ENCODE results near the gene SP6.

GRCh38 chr17:47844227-47844626 lies 6.7 kb downstream of the SP6 start:
- TF ChIP-seq CTCF (IDR thresholded peaks at IDR 0.05; ENCODE audit: poor library complexity) (no peak), EZH2 (IDR thresholded peaks at IDR 0.05; ENCODE audit: borderline replicate concordance) (no peak), EZH2phosphoT487 (IDR thresholded peaks at IDR 0.05; ENCODE audit: low read depth, severe bottlenecking, unreplicated experiment) (no peak)

Data from hepatocyte (in vitro differentiated cells).